ENCODE measurements around the gene MBD5.
"Not testable (repeated sequence)": the region's sequence is repeated elsewhere in the genome, so short reads cannot be mapped to it uniquely, and the experiment has no call there.

The MBD5 gene

DNA sequence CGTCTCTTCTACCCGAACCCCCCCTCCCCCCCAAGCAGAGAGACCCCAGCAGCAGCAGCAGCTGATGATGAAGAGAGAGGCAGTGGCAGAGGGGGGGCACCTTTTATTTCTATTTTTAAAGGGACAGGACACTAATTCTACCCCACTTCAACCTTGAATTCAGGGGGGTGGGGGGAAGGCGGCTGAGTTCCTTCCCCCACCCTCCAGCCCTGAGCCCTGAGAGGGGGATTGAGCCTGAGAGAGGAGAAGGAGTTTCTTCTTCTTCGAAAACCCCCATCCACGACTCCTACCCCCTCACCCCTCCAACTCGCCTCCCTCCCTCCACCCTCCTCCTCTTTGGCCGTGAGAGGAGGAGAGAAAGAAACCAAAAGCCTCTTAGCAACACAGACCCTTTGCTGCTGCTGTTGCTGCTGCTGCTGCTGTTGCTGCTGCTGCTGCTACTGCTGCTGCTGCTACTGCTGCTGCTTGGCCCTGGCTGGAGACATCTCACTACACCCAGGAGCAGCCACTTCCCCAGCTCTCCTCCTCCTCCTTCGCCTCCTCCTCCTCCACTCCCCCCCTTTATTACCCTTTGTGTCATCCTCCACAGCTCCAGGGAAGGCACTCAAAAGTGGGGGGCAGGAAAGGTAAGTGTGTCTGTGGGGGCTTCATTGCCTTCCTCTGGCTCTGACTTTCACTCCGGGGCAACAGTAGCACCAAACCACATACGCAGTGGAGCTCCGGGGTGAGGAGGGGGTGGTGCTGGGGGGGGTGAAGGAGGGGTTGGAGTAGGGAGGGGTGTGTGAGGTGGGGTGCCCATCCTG is at the start of gene MBD5:
Gene MBD5, plus strand, starts transcription at position 33 of the 803 bp plus-strand sequence.
- DNase-seq (ENCODE audit: low read depth in 4 of 4, low spot score in 1 of 4) = peak in 3 of 4 experiments; percentile 9 to 36 (median 21)

DNA sequence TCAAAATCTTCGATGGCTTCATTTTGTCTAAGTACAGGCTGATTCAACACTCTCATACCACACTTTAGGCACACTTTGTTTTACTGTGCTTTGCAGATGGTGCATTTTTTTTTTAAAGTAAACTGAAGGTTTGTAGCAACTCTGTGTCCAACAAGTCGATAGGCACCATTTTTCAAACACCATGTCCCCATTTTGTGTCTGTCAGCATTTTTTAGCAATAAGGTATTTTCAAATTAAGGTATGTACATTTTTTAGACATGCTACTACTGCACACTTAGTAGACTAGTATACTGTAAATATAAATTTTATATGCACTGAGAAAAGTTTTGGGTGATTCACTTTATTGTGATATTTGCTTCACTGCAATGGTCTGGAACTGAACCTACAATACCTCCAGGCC is 44.8 kb upstream of the MBD5 start:
- DNase-seq (ENCODE audit: low read depth in 4 of 4, low spot score in 1 of 4) = no peak

DNA sequence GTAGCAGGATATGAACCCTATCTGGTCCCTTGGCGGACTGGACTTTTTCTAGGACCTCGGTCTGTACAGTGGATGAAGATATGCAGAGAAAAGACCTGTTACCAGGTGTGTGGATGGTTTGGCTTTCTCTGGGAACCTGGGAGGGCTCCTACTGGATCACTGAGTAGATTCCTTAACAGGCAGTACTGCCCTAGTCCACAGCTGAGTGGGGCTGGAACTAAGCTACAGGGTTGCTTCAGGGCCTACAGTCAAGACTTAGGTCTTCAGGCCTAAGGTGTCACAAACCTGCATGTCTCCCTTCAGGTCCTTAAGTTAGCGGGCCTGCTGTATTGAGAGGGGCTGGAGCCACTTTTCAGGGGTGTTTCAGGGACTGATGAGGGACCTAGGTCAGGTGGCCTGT is 43.2 kb upstream of the MBD5 start:
- no peak for DNase-seq (ENCODE audit: low read depth in 4 of 4, low spot score in 1 of 4)

DNA sequence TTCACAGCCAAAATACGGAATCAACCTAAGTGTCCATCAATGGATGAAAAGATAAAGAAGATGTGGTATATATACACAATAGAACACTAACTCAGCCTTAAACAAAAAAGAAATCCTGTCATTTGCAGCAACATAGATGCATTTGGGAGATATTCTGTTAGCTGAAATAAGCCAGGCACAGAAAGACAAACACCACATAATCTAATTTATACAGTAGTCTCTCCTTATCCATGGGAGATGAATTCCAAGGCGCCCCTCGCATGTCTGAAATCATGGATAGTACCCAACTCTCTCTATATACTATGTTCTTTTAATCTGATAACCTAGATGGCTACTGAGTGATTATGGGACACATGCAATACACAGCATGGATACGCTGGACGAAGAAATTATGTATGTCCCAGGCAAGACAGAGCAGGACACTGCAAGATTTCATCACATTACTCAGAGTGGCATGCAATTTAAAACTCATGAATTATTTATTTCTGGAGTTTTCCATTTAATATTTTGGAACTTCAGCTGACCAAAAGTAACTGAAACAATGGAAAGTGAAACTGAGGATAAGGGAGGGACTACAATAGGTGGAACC is 39.9 kb upstream of the MBD5 start:
- DNase-seq (ENCODE audit: low read depth in 4 of 4, low spot score in 1 of 4) = no peak

DNA sequence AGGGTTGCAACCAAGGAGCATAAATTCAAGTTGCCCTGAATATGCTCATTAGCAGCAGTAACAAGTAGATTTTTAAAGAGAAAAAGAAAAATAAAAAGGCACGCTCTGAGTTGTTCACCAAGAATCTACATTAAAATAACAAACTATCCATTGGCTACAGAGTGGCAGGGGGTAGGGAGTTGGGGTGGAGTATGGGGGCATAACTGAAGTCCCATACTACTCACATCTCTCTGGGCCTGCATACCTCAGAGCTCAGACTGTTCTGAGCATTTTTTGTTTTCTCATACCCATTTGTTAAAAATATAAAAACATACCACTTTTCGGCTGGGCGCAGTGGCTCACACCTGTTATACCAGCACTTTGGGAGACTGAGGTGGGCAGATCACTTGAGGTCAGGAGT is 31.8 kb upstream of the MBD5 start:
- DNase-seq (ENCODE audit: low read depth in 4 of 4, low spot score in 1 of 4) = no peak

DNA sequence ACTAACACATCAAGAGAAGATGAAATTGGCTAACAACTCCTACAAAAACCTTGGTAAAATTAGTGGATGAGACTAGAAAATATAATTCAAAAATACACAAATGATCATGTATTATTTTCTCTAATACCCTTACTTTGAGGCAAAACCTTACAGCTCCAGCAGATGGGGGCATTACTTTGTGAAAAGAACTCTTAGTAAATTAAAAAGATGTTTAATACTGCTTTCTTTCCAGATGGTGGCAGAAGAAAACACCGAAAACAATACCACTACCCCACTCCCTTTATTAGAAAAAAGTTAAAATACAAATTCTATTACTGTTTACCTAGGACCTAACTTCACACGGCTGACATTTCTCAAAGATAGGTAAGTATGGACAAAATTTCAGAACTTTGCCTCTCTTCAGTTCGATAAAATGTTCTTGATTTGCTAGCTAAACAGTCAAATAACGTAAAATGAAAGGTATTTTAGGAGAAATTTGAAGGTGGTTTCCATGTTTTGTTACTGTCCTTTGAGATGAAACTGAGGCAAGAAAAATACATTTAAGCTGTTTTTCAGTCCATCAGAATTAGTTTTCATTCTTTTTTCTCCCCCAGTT is 31.0 kb upstream of the MBD5 start:
- no peak for DNase-seq (ENCODE audit: low read depth in 4 of 4, low spot score in 1 of 4)

DNA sequence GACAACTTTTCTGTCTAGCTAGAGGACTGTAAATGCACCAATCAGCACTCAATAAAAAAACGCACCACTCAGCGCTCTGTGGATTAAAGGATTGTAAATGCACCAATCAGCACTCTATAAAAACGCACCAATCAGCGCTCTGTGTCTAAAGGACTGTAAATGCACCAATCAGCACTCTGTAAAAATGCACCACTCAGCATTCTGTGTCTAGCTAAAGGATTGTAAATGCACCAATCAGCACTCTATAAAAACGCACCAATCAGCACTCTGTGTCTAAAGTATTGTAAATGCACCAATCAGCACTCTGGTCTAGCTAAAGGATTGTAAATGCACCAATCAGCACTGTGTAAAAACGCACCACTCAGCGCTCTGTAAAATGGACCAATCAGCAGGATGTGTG is 25.9 kb upstream of the MBD5 start:
- DNase-seq (ENCODE audit: low read depth in 4 of 4, low spot score in 1 of 4) = not testable (repeated sequence)

DNA sequence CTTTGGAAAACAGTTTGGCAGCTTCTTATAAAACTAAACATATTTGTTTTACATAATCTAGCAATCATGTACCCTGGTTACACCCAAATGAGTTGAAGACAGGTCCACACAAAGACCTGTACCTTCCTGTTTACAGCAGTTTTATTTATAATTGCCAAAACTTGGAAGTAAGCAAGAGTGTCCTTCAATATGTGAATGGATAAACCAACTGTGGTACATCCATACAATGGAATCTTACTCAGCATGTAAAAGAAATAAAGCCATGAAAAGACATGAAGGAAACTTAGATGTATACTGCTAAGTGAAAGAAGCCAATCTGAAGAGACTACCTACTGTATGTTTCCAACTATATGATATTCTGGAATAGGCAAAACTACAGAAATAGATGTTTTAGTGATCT is 24.1 kb upstream of the MBD5 start:
- no peak for DNase-seq (ENCODE audit: low read depth in 4 of 4, low spot score in 1 of 4)

DNA sequence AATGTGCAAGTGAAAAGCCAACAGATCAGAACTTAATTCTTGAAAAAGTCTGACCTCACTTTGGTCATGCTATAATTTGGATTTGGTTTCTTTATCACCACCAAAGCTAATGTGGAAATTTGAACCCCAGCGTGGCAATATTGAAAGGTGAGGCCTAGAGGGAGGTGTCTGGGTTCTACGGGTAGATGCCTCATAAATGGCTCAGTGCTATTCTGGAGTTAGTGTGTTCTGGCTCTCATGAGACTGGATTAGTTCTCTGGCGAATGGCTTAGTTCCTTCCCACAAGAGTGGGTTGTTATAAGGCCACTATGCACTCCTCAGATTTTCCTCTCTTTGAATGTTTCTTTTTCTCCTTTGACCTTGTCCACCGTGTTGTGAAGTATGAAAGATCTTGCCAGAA is 22.7 kb upstream of the MBD5 start:
- DNase-seq (ENCODE audit: low read depth in 4 of 4, low spot score in 1 of 4) = no peak

DNA sequence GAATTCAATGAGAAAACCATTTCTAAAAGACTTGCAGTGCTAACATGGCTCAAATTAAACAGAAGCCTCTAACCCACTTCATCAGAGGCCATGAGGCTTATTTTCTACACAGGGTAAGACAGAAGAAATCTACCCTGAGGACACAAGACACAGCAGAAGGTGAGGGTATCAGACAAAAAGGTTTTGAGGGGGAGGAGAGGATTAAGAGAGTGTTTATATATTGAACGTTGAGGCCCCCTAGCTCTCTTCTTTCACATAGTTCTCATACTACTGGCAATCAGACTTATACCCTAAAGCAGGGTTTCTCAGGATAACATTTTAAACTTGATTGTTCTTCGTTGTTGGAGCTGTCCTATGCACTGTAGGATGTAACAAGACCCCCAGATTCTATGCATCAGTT is 21.8 kb upstream of the MBD5 start:
- DNase-seq (ENCODE audit: low read depth in 4 of 4, low spot score in 1 of 4) = no peak

DNA sequence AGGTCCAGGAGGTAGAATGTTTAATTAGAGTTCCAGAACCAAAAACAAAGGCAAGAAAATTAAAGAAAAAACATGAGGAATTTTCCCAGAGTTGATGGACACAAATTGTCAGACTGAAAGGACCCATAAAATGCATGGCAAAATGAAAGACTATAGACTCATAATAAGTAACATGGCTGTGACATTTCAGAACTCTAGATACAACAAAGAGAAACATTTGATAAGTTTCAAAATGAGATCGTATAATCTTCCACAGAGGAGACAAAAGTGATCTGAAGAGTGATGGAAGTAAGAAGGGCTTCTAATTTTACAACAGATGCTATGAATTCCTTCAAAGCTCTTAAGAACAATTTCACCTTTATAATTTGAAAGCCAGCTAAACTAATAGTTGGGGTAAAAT is 20.8 kb upstream of the MBD5 start:
- no peak for DNase-seq (ENCODE audit: low read depth in 4 of 4, low spot score in 1 of 4)

DNA sequence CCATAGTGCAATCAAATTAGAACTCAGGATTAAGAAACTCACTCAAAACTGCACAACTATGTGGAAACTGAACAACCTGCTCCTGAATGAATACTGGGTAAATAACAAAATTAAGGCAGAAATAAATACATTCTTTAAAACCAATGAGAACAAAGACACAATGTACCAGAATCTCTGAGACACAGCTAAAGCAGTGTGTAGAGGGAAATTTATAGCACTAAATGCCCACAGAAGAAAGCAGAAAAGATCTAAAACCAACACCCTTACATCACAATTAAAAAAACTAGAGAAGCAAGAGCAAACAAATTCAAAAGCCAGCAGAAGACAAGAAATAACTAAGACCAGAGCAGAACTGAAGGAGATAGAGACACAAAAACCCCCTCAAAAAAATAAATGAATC is 18.5 kb upstream of the MBD5 start:
- DNase-seq (ENCODE audit: low read depth in 4 of 4, low spot score in 1 of 4) = not testable (repeated sequence)

DNA sequence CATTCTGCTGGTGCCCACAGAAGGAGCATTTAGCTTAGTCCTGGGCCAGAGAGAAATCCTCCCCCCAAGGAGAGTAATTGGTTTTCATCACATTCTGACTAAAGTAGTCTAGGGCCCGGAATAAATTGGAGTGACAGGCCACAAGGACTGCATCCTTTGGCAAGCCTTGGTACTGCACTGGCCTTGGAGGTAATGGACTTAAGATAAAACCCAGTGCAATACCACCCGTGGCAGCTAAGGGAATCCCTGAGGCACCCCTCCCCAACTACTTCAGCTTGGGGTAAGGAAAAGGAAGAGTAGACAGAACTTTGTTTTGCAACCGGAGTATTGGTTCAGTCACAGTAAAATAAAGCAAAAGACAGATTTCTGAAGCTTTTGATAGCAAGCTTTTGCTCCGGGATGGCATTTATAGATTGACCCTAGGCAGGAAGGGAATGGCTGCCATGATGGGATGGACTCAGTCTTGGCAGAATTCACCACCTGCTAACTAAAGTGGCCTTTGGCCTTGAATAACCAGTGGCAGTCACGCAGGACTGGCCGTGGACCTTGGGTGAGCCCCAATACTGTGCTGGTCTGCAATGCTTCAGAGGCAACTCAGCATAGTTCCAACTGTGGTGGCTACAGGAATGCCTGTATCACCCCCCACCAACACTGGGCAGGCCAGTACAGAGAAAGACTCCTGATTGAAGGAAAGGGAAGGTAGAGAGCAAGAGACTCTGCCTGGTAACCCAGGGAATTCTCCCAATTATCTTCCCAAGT is 14.5 kb upstream of the MBD5 start:
- no peak for DNase-seq (ENCODE audit: low read depth in 4 of 4, low spot score in 1 of 4)

DNA sequence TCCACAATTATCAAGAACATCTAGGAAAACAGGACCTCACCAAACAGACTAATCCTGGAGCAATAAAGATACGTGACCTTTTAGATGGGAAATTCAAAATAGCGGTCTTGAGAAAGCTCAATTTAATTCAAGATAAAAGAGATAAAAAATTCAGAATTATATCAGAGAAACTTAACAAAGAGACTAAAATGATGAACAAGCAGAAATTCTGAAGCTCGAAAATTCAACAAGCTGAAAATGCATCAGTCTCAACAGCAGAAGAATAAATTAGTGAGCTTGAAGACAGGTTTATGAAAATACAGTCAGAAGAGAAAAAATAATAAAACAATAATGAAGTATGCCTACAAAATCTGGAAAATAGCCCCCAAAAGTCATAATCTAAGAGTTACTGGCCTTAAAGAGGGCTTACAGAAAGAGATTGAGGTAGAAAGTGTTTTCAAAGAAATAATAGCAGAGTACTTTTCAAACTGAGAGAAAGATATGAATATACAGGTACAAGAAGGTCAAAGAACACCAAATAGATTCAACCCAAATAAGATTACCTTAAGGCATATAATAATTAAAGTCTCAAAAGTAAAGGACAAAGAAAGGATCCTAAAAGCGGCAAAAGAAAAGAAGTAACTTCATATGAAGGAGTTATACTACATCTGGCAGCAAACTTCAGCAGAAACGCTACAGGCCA is 13.5 kb upstream of the MBD5 start:
- no peak for DNase-seq (ENCODE audit: low read depth in 4 of 4, low spot score in 1 of 4)

DNA sequence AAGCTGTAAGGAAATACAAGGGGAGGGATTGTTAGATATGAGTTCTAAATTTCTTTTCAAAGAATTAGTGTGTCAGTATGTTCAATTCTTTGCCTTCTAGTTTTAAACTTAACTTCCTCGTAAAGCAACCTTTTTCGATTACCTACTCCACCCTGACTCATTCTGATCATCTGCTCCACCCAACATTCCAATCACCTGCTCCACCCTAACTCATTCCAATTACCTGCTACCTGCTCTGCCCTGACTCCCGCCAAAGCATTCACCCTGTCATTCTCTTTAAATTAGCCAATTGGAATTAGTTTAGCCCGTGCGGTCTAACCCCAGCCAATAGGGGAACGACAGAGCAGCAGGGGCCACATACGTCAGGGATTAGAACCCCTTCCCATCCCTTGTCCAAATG is 12.5 kb upstream of the MBD5 start:
- DNase-seq (ENCODE audit: low read depth in 4 of 4, low spot score in 1 of 4) = not testable (repeated sequence)

DNA sequence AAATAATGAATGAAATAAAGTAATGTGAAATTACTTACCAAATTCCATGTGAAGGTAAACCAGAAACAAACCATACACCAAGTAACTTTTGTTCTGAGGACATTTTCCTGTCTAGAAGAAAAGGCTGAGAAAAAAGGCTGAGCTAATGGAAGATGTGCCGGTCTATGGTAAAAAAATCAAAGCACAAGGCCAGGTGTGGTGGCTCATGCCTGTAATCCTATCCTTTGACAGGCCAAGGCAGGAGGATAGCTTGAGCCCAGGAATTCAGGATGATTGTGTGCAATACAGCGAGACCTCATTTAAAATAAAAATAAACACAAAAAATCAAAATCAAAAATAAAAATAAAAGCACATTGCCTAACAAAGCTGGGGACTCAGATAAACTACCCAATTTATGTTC is 7.0 kb upstream of the MBD5 start:
- no peak for DNase-seq (ENCODE audit: low read depth in 4 of 4, low spot score in 1 of 4)

DNA sequence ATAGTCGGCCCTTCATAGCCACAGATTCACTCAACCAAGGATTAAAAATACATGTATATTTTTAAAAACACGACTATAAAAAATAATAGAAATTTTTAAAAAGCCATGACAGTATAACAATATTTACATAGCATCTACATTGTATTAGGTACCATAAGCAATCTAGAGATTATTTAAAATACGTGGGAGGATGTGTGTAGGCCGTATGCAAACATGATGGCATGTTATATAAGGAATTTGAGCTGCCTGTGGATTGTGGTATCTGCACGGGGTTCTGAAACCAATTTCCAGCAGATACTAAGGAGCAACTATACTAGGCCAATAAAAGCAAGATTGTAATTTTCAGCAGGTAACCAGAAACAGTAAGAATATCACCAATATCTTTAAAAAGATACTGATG is 6.3 kb upstream of the MBD5 start:
- DNase-seq (ENCODE audit: low read depth in 4 of 4, low spot score in 1 of 4) = no peak

DNA sequence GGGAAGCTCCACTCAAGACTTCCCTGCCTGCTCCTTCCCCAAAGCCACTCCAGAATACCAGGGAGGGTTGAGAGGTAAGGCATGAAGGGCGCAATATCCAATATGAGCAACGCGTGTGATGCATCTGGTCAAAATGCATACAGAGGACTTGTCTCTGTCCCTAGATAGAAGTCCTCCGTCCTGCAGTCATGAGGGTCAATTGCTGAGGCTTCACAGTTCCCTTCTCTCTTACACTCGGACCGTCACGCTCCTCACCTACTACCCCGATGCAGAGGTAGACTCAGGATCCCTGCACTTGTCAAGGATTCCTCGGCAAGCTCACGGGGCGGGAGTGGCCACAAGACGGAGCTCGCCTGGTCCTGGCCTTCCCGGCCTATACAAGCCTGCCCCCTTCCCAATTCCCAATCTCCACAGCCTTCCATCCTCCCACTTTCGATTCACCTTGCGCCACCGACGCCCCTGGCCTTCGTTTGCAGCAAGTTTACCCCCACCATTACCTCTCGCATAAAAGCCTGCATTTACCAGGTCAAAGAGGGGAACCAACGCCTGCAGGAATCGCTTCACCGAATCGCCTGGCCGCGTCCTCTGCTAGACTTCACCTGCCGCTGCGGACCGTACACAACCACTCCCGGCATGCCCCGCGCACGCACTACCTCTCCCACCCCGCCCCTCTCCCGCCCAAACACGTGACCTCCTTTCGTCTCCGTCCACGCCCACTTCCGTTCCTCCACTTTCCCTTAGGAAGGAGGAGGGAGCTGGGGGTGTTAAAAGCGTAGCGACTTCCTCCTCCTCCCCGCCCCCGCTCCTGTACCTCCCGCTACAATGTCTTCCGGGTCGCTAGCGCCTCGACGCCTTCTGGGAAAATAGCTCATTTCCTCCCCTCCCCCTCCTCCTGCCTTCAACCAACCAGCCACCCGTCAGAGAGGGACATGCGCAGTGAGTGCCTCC is 506 bp upstream of the MBD5 start, which contains the start of gene ORC4:
Gene ORC4, minus strand, starts transcription at position 627 of the 948 bp plus-strand sequence. CDS start 44,779 bp downstream, outside the sequence.
- peak; percentile 90 to 95 (median 94) for DNase-seq (ENCODE audit: low read depth in 4 of 4, low spot score in 1 of 4)

DNA sequence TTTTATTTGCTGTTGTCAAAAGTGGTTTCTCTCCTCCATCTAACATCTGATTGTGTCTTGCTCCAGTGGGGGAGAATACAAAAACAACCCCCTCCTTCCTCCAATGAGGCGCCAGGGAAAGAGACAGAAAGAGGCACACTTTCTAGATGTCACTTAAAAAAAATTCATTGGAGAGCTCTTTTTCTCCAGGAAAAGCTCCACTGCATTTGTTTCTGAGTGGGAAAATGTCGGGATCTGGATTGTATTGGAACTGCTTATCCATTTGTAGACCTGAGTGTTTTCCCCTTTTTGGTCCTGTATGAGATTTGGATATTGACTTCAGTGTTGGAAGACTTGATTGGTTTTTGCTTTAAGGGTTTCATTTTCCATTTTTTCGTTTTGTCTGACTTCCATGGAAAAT is 995 bp downstream of the MBD5 start:
- DNase-seq (ENCODE audit: low read depth in 4 of 4, low spot score in 1 of 4) = no peak

DNA sequence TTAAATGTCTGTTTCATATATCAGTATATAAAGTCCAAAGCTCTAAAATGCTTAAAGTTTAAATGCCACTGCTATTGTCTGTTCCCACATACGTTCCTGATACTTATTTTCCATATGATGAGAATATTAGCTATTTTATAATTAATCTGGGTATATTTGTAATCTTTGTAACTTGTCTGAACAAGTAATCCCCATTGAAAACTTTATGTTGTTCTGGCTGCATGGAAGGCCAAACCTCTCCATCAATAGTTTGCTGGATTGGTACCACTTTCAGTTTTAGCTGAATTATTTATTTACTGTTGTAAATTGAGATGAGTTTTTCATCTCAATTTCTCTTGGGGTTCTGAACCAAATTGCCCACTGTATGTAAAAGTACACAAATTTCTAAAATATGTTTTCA is 1.5 kb downstream of the MBD5 start:
- DNase-seq (ENCODE audit: low read depth in 4 of 4, low spot score in 1 of 4) = no peak
